C4-2B (cell line): Measurements from ENCODE around the gene TOP2B.

Experiments
- ZFX ChIP-seq: fragments of 450-650 bp; IDR thresholded peaks from 2 replicates; pipeline ENCODE4 v1.6.1; 2017
- TF ChIP-seq, protein P1 (sequence below): fragments of 450-650 bp; conservative IDR thresholded peaks from 2 replicates; pipeline ENCODE4 v1.5.1; 2017; ENCODE audit warnings: mild to moderate bottlenecking

DNA sequence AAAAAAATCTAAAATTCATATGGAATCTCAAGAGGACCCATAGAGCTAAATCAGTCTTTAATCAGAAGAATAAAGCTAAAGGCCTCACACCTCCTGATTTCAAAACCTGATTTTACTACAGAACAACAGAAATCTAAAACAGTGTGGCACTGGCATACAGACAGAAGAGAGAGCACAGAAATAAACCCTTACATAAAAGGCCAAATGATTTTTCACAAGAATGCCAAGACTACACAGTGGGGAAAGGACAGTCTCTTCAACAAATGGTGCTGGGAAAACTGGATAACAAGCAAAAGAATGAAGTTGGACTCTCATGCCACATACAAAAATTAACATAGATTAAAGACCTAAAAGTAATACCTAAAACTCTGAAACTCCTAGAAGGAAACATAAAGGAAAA, 10.1 kb downstream of the TOP2B start:
- TF ChIP-seq, protein P1, sequence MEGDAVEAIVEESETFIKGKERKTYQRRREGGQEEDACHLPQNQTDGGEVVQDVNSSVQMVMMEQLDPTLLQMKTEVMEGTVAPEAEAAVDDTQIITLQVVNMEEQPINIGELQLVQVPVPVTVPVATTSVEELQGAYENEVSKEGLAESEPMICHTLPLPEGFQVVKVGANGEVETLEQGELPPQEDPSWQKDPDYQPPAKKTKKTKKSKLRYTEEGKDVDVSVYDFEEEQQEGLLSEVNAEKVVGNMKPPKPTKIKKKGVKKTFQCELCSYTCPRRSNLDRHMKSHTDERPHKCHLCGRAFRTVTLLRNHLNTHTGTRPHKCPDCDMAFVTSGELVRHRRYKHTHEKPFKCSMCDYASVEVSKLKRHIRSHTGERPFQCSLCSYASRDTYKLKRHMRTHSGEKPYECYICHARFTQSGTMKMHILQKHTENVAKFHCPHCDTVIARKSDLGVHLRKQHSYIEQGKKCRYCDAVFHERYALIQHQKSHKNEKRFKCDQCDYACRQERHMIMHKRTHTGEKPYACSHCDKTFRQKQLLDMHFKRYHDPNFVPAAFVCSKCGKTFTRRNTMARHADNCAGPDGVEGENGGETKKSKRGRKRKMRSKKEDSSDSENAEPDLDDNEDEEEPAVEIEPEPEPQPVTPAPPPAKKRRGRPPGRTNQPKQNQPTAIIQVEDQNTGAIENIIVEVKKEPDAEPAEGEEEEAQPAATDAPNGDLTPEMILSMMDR, result no peak
- no peak for TF ChIP-seq ZFX
